HG03159 (cell line): ENCODE results near the gene COMMD4.
"Not testable (repeated sequence)": the region's sequence is repeated elsewhere in the genome, so short reads cannot be mapped to it uniquely, and the experiment has no call there.

Experiments used
- ATAC-seq: cut with Tn5 transposase; IDR thresholded peaks from one replicate; pipeline ENCODE4 v1.9.1; 2021; ENCODE audit warnings: mild to moderate bottlenecking, moderate library complexity; ENCODE audit not compliant: unreplicated experiment

Gene COMMD4

GRCh38 chr15:75371486-75371885 is 35.6 kb downstream of the COMMD4 start:
- no peak for ATAC-seq

- ATAC-seq, result no peak
Measured at GRCh38 chr15:75371901-75372688, 36.2 kb downstream of the COMMD4 start.

- ATAC-seq, result no peak
Measured at GRCh38 chr15:75380773-75381172, 44.9 kb downstream of the COMMD4 start.

- ATAC-seq, result not testable (repeated sequence)
Measured at GRCh38 chr15:75383986-75384385, 48.1 kb downstream of the COMMD4 start.
